ENCODE data around the gene MEG3. TPM values are rescaled to one million over a fixed set of nuclear protein-coding genes. Genes with fewer than 3 reads are reported as not detected.

The MEG3 gene
- total RNA-seq, 1 donor from 2014 or later = 0.18 TPM

DNA sequence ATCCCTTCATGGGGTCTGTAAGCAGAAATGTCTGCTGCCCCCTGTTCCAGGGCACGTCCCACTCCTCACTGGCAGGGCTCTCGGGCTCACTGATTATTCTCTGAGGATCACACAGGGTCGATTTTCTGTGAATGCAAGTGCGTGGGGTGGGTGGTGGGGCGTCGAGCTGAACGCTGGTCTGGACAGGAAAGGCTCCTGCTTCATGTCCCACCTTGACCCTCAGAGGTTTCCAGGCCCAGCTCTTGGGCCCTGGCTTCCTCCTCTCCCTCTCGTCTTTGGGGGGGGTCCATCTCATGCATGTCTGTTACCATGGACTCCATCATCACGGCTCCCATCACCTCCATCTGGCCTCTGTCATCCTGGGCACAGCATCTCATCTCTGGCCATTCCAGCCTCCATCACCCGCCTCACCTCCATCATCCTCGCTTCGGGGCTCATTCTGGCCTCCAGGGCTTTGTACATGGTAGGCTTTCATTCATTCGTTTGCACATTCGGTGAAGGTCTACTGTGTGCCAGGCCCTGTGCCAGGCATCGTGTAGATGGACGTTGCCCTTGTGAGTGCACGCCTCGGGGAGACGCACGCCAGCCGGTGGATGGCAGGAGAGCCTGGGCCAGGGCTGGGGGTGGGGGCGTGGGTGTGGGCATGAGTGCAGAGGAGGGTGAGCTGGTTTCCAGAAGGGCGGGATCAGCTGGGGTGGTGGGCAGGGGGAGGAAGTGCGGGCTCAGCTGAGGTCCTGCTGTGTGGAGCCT is 42.9 kb downstream of the MEG3 start:
- Mint-ChIP-seq H3K27me3 (ENCODE audit: low read depth) (peaks cover 16% of the 10 kb centered on the region), H3K36me3 (no peaks in the 10 kb centered on the region), H3K4me1 (no peaks in the 10 kb centered on the region), H3K9me3 (peaks cover 6% of the 10 kb centered on the region), H3K27ac (no peak overlapping the region), H3K4me3 (no peak overlapping the region)
- no peak for DNase-seq (ENCODE audit: low spot score in 2 of 2, unreplicated experiment in 2 of 2)
- TF ChIP-seq CTCF (IDR thresholded peaks at IDR 0.05; ENCODE audit: unreplicated experiment) = no peak

DNA sequence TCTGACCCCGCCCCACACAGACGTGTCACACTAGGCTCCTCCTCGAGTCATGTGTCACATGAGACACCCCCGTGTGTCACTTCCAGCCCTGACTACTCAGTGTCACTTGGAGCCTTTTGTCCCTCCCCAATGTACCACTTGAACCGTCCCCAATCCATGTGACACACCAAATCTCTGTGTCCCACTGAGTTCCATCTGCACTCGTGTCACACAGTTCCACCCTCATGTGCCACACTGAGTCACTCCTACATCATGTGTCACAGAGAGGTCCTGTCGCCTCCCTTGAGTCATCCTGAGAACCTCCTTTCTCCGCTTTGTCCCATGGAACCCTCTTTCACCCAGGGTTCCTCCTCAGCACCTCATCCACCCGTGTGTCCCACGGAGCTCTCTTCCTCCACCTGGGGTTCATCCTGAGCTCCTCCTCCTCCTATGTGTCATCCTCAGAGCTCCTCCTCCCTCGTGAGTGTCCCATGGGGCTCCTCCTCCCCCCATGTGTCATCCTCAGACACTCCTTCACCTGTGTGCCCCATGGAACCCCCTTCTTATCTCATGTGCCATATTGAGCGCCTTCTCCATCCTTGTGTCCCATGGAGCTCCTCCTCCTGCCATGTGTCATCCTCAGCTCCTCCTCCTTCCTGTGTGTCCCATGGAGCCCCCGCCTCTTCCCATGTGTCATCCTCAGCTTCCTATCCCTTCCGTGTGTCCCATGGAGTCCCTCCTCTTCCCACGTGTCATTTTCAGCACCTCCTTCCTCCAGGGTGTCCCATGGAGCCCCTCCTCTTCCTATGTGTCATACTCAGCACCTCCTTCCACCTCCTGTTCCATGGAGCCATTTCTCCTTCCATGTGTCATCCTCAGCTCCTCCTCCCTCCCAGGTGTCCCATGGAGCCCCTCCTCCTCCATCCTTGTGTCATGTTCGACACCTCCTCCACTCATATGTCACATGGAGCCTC is 45.6 kb downstream of the MEG3 start:
- no peaks in the 10 kb centered on the region for H3K36me3 Mint-ChIP-seq
- H3K27me3 Mint-ChIP-seq (ENCODE audit: low read depth) = peaks cover 5% of the 10 kb centered on the region
- no peak overlapping the region for H3K27ac Mint-ChIP-seq
- H3K4me3 Mint-ChIP-seq = no peak overlapping the region
- no peak for TF ChIP-seq CTCF (IDR thresholded peaks at IDR 0.05; ENCODE audit: unreplicated experiment)
- DNase-seq (ENCODE audit: low spot score in 2 of 2, unreplicated experiment in 2 of 2) = no peak
- peaks cover 6% of the 10 kb centered on the region for H3K9me3 Mint-ChIP-seq
- no peaks in the 10 kb centered on the region for H3K4me1 Mint-ChIP-seq

DNA sequence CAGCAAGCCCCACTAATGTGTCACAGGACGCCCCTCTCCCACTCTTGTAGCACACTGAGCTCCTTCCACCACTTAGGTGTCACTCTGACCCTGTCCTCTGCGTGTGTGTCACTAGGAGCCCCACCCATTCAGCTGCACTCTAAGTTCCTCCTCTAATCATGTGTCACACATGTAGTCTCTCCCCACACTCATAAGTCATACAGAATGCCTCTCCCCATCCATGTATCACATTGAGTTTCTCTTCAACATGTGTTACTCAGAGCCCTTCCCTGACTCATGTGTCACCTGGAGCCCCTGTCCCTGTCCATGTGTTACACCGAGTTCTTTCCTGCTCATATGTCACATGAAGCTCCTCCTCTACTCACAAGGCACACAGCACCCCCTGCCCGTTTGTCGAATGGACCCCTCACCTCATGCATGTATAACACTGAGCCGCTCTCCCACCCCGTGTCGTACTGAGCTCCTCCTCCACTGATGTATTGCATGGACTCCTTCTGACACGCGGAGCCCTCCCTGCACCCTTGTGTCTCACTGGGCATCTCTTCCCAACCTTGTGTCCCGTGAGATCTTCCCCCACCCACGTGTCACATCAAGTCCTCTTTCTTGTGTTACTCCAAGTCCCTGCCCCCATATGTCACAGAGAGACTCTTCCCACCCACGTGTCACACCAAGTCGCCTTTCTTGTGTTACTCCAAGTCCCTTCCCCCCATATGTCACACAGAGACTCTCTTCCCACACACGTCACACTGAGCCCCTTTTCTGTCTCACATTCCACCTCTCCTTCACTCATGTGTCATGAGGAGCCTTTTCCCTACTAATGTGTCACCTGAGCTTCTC is 46.6 kb downstream of the MEG3 start:
- Mint-ChIP-seq H3K36me3 (no peaks in the 10 kb centered on the region), H3K27me3 (ENCODE audit: low read depth) (peaks cover 5% of the 10 kb centered on the region), H3K4me1 (no peaks in the 10 kb centered on the region), H3K4me3 (no peak overlapping the region), H3K27ac (no peak overlapping the region), H3K9me3 (peaks cover 6% of the 10 kb centered on the region)
- no peak for TF ChIP-seq CTCF (IDR thresholded peaks at IDR 0.05; ENCODE audit: unreplicated experiment)
- no peak for DNase-seq (ENCODE audit: low spot score in 2 of 2, unreplicated experiment in 2 of 2)

DNA sequence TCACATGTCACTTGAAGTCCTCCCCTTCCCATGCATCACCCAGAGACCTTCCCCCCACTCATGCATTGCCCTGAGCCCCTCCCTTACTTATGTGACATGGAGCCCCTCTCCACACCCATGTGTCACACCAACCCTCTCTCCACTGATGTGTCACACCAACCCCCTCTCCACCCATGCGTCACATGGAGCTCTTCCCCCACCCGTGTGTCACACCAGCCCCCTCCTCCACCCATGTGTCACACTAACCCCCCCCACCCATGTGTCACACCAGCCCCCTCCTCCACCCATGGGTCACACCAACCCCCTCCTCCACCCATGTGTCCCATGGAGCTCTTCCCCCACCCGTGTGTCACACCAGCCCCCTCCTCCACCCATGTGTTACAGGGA is 47.2 kb downstream of the MEG3 start:
- no peaks in the 10 kb centered on the region for H3K4me1 Mint-ChIP-seq
- peaks cover 5% of the 10 kb centered on the region for H3K27me3 Mint-ChIP-seq (ENCODE audit: low read depth)
- no peak for DNase-seq (ENCODE audit: low spot score in 2 of 2, unreplicated experiment in 2 of 2)
- no peak for TF ChIP-seq CTCF (IDR thresholded peaks at IDR 0.05; ENCODE audit: unreplicated experiment)
- no peak overlapping the region for H3K27ac Mint-ChIP-seq
- no peaks in the 10 kb centered on the region for H3K36me3 Mint-ChIP-seq
- H3K9me3 Mint-ChIP-seq = peaks cover 6% of the 10 kb centered on the region
- H3K4me3 Mint-ChIP-seq = no peak overlapping the region

GRCh38 chr14:100874051-100874410 is 48.1 kb downstream of the MEG3 start:
- H3K9me3 Mint-ChIP-seq = peaks cover 6% of the 10 kb centered on the region
- H3K36me3 Mint-ChIP-seq = no peaks in the 10 kb centered on the region
- TF ChIP-seq CTCF (IDR thresholded peaks at IDR 0.05; ENCODE audit: unreplicated experiment) = no peak

More at GRCh38 chr14:100874051-100874410, 48.1 kb downstream of the MEG3 start:
- no peak for DNase-seq (ENCODE audit: low spot score in 2 of 2, unreplicated experiment in 2 of 2)
- H3K4me3 Mint-ChIP-seq = no peak overlapping the region
- peaks cover 5% of the 10 kb centered on the region for H3K27me3 Mint-ChIP-seq (ENCODE audit: low read depth)
- no peak overlapping the region for H3K27ac Mint-ChIP-seq
- H3K4me1 Mint-ChIP-seq = no peaks in the 10 kb centered on the region
